GM21390 (cell line): ENCODE data around the gene OLFM1.

Experiments used
- ATAC-seq: cut with Tn5 transposase; IDR thresholded peaks from one replicate; pipeline ENCODE4 v1.9.1; 2021; ENCODE audit not compliant: unreplicated experiment

OLFM1 gene

DNA sequence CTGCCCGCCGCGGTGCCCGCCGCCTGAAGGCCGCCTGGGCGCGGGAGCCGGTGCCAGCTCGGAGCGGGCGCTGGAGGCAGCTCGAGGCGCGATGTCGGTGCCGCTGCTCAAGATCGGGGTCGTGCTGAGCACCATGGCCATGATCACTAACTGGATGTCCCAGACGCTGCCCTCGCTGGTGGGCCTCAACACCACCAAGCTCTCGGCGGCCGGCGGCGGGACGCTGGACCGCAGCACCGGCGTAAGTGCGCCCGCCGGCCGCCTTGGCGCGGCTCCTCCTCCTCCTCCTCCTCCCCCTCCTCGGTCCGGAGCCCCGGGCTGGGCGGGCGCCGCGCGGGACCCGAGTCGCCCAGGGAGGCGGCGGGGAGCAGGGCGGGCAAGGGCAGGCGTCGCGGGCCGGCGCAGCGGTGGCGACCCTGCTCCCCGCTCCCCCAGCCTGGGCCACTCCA lies 455 bp downstream of the OLFM1 start:
- no peak for ATAC-seq

DNA sequence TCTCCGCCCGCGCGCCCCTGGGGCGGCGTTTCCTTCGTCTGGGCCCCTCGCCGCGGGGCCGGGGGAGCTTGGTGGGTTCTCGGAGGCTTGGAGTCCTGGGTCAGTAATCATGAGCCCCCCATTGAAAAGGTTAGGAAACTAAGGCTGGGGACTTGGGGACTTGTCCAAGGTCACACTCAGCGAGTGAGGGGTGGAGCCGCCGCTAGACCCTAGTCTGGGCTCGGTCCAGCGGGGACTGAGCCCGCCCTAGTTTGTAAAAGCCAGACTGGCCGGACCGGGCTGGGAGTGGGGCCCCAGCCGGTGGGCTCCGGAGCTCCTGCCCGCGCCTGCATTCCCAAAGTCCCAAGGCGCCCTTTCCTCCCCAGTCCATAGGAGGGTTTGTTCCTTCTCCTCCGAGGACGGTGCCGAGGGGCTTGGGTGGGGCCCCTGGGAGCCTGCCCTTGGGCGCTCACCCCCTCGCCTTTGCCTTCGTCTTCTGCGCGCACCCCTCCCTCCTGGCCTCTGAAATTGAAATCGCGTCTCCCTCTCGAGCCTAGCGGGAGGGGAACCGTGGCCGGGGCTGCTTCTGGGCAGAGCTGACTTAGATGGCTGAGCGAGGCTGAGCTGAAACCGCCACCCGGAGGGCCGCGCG lies 995 bp downstream of the OLFM1 start:
- no peak for ATAC-seq

DNA sequence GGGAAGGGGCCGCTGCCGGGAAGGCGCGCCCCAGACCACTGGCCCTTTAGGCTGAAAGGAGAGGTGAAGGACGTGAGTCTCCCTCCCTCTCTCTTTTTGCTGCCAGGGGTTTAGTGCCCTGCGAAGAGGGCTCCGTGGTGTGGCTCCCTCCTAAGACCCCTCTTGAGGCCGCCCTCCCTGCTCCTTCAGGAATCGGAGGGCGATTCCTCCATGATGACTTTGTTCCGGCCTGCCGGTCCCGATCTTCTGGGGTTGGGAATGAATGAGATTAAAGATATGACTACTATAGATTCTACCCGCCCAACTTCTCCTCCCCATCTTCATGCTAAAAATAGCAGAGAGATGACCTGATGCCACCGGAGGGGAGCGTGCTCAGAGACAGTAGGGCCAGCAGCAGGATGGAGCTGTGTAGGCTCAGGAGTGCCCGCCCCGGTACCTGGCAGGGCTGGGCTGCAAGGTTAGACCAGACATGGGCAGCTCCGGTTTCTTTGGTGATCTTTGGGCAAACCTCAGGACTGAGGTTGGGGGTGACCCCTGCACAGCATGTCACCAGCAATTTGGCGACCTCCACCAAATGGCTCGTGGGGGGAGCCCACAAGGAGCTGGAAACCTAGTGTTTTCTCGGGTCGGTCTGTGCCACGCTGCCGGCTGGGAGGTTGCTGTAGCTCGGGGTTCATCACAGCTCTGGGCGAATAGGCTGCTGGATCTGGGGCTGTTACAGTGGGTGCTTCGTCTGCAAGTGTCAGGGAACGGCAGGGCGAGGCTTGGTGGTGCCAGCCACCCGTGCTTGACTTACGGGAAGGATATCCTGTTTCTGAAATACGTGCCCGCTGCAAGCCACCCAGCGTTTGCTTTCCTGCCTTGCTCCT lies 1.7 kb downstream of the OLFM1 start:
- no peak for ATAC-seq

DNA sequence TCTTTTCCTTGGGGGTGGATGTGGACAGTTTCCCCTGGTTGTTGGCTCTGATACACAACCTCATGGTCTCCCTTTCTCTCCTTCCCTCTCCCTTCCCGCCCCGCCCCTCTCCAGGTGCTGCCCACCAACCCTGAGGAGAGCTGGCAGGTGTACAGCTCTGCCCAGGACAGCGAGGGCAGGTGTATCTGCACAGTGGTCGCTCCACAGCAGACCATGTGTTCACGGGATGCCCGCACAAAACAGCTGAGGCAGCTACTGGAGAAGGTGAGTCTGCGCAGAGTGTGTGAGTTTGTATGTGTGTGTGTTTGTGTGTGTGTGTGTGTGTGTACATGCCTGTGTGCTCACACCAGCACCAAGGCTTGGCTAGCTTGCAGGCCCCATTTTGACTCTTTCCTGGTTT lies 2.6 kb downstream of the OLFM1 start:
- ATAC-seq: no peak

DNA sequence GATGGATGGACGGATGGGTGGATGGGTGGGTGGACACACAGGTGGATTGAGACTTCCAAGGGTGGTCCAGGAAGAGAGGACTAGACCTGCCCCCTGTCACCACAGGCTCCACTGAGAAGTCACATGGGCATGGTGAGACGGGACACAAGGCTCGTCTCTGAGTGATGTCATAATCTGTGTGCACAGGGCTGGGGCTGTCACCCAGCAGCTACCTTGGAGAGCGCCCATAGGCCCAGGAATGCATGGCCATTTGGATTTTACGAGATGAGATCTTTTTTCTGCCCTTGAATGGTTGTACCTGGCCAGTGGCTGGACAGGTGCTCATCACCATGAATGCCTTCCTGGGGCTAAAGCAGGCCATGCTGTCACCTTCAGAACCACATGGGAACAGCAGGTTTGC lies 3.1 kb downstream of the OLFM1 start:
- no peak for ATAC-seq

DNA sequence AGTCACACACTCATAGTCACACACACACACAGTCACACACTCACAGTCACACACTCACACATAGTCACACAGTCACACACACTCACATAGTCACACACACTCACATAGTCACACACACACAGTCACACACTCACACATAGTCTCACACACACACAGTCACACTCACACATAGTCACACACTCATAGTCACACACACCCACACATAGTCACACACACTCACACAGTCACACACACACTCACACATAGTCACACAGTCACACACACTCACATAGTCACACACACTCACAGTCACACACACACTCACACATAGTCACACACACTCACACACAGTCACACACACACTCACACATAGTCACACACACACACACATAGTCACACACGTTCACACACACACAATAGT lies 4.1 kb downstream of the OLFM1 start:
- ATAC-seq: no peak

DNA sequence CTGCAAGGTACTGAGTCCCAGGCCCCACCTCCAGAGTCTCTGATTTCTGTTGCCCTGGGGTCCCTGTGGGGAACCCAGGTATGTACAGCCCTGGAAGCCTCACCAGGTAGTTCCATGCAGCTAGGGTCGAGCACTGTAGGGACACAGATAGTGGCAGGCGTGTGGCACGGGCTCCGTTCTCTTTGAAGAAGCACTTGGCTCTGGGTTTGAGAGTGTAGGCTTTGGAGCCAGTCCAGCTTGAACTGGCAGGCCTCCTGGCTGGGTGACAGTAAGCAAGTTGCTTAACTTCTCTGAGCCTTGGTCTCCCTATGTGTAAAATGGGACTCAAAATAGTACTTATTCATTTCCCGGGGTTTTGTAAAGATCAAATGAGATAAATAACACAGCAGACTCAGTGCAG lies 5.6 kb downstream of the OLFM1 start:
- no peak for ATAC-seq

DNA sequence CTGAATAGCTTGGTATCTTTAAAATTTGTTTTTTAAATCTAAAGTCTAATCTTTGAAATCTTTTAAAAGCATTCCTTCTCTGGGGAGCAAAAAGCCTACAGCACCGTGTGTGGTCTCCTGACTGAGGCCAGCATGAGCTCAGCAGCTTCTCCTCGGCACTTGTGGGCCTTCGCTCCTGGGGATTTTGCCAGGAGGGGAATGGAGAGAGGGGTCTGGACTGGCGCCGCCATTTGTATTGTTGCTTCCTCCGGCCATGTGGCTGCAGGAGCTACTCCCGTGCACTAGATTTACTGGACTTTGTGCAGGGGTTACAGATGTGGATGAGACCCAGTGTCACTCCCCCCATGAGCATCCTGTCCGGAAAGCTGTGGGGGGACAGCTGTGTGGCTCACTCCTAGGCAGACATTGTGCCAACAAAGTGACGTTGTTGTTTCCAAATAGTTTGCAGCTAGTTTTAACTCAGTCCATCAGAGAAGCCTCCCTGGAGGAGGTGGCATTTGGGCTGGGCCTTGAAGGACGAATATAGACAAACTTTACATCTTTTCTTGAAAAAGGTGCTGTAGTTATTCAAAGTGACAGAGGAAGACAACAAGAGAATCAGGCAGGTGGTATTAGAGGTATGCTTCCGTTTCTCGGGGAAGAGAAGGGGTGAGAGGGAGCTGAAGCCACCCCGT lies 6.6 kb downstream of the OLFM1 start:
- ATAC-seq: no peak

DNA sequence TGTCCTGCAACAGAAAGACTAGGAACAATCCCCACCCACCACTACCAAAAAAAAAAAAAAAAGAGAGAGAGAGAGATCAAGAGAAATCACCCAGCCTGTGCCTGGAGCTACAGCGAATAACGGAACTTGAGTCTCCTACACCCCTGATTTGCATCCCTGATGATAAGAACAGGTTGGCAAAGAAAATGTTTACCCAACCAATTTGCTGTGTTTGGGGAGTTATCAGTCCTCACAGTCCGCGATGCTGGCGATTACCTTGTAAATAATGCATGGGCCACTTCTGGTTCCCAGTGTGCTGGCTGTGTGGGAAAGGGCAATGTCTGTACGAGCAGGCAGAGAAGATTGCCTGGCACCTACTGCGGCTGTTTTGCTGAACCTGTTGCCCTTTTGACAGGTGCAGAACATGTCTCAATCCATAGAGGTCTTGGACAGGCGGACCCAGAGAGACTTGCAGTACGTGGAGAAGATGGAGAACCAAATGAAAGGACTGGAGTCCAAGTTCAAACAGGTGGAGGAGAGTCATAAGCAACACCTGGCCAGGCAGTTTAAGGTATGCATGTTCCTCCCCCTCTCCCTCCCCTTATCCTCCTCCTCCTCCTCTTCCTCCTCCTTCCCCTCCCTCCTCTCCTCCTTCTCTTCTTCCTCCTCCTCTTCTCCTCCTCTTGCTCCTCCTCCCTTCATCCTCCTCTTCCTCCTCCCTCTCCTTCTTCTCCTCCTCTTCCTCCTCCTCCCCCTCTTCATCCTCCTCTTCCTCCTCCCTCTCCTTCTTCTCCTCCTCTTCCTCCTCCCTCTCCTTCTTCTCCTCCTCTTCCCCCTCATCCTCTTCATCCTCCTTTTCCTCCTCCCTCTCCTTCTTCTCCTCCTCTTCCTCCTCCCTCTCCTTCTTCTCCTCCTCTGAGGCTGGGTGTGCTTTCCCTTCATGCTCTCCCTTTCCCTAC lies 8.3 kb downstream of the OLFM1 start:
- ATAC-seq: no peak

DNA sequence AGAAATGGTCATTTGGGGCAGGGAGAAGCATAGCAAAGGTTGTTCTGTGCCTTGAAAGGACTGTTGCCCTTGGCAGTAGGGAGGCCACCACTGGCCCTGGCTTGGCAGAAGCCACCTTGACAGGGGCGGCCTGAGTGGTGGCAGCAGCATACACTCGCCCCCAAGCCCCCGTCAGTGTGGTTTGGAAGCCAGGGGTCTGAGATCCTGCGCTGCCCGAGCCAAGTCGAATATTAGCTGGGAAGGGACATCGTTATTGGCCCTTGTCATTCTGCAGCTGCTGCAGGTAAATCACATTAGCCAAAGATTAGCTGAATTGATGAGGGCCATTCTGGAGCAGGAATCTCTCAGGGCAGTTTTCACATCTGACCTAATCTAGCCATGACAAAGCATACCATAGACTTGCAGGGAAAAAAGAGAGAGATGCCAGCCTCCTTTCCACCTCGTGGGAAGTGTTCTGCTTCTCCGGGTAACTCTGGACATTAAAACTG lies 9.0 kb downstream of the OLFM1 start:
- no peak for ATAC-seq

DNA sequence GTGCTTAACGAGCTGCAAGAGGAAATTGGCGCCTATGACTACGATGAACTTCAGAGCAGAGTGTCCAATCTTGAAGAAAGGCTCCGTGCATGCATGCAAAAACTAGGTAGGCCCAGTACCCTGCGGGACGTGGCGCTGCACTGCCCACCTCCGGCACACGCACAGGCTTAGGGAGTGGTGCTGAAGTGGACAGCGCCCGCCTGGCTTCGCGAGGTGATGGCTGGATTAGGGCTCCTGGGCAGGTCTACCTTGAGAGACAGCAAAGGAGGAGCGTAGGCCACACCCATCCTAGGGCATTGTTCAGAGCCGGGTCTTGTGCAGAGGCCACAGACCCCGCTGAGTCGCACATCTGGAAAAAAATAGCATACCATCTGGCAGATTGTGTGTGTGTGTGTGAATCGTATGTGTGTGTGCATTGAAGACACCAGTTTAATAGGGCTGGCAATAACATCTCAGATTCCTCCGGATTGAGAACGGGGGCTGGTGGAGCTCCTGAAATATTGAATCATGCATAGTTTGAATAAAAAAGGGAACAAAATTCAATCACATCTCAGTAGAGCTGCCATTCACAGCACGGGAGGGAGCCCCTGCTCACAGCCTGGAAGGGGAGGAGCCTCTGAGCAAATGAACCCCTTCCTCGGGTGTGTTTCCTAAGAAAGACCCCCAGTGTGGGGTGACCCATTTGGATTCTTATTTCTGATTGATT lies 11.1 kb downstream of the OLFM1 start:
- no peak for ATAC-seq

DNA sequence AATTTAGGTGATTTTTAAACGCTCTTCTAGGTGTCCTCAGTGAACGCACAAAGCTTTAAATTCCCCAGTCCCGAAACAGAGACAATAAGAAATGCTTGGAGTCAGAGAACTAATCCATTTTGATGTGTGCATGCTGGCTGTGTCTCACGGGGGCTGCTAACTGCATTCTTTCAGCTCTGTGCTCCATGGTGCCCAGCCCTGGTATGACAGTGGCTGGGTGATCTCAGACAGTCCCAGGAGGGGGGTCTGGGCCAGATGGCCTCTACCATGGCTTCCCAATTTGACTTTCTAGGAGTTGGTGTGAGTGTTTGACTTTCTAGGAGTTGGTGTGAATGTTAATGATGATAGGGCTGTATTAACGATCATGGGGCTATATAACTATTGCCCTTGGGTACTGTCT lies 12.1 kb downstream of the OLFM1 start:
- ATAC-seq: no peak

DNA sequence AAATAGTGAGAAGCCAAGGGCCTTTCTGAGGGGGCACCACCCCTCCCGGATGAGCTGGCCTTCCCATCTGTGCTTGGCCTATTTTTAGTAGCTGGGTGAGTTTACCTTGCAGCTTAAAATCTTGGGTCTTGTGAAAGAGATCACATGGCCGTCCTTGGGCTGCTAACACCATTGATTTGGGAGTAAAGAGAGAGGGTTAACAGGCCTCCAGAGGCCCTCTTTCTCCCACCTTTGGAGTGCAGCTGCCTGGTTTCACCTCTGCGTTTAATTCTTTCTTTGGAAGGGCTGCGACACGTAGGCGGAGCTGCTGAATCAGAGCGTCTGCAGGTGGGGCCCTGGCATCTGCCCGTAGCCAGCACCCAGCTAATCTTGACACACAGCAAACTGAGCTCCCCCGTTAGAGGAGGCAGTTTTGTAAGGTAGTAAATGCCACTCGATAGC lies 12.8 kb downstream of the OLFM1 start:
- ATAC-seq: no peak

DNA sequence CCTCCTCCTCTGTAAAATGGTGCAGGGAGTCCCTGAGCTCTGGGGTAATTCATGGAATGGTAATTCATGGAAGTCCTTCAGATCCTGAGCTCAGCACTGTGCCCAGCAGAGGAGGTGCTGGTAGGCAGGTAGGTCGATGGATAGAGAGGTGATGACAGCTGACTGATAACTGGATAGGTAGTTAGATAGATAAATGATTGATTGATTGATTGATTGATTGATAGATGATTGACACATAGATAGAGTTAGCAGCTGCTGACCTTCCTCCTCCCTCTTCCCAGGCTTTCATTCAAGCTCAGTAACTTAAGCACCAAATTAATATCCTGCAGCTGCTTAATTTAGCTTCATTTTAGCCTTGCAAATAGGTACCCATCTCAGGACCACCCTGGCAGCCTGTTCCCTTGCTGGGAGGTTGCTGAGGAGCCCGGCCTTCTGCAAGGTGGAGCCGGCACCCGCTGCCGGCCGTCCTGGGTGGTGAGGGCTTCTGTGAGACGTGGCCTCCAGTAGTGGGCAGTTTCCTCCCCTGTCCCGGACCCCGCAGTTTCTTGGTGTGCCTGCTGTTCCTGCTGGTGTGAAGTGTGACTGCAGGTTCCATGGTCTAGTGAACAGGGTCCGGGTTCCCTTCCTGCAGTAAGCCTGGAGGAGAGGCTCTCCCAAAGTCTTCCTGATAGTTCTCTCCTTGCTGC lies 13.4 kb downstream of the OLFM1 start:
- ATAC-seq: no peak

DNA sequence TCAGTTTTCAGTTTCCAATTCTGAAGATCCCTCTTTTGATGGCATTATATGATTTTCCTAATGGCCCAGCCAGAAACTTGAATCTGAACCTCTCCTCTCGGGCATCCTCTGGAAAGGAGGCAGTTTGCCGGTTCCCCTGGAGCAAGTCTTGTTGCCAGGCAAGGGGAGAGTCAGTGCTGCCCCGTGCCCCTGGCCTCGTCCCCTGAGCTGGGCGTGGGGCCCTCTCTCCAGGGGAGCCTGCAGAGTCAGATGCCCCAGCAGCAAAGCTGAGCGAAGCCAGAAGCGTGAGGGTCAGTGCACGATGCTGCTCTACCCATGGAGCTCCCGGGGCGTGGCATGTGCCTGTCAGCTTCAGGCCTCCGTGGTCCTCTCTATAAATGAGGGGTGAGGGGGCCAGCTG lies 14.0 kb downstream of the OLFM1 start:
- no peak for ATAC-seq

DNA sequence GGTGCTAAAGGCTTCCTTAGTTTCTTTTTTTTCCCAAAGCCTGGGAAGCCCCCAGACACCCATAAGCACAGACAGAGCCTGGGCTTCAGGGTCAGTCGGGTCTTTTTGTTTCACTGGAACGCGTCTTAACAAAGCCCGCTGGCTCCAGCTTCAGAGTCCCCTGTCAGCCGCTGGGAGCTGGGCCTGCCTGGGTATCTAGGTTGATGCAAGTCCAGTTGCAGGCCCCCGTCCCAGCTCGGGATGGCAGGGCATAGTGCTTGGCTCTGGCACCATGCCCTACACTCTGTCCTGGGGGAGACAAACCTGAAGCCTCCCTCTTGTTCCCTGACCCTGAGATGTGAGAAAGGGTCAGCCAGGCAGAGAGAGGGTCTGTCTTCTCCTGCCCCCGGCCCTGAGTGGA lies 14.5 kb downstream of the OLFM1 start:
- no peak for ATAC-seq

DNA sequence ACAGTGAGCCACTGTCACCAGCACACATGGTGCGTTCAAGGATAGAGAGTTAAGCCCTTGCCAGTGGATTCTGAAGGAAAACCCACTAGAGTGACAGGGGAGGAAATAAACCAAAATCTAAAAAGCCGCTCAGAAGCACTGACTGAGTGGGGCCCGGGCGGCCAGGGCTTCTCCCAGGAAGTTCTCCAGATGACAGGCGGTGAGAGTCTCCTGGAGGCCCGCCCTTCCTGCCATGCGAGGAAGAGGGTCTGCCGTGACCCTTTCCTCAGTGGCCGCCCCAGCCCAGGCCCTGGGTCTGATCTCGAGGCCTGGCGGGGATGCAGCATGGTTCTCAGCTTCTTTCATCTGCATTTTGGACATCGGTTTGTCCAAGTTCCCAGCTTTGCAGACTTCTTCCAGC lies 14.9 kb downstream of the OLFM1 start:
- ATAC-seq: no peak

DNA sequence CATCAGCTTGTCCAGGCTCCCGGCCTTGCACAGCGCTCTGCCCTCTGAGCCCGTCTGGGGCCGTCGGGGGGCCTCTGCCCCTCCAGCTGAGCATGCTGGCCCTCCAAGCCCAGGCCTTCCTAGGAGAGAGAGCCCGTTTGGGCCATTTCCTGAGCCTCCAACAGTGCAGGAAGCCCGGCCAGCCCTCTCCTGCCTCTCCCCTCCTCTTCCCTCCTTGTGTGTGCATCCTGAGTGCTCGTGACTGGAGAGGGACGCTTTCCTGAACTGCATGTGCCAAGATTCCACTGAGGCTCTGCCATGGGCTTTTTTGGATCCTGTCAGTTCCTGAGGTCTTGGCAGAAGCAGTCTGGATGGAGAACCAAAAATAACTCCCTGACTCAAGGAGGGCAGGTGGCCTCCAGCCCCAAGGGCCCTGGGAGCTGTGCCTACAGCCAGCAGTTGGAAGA lies 15.6 kb downstream of the OLFM1 start:
- ATAC-seq: no peak

DNA sequence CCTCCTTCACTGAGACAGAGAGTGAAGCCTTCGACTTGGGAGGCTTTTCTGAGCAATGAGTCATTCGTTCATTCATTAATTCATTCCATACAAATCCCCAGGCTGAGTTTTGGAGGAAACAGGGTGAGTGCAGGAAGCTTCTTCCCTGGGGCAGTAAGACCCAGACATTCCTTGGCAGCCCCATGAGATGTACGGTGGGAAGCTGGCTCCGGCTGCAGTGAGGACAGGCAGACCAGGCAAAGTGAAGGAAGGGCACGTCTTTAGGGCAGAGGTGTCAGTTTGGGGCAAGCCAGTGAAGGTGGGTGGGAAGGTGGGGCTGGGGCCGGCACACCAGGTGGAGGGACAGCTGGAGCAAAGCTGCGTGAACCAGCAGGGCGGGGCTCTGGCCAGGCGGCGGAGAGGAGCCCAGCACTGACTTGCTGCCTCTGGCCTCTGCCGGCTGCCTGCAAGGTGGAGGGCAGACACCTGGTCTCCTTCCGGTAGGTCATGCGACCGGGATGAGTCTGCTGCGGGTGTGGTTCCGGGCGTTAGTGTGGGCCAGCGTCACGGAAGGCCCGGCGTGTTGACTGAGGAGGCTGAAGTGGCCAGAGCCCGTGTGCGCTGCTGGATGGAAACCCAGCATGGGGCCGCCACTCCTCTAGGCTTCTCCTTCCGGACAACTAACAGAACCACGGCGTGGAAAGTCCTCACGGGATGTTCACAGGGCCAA lies 16.6 kb downstream of the OLFM1 start:
- ATAC-seq: no peak
